CD4-positive, alpha-beta T cell treated with Interferon gamma for 1 hour (primary cell): ENCODE results near the gene ERC1.

Source experiments
- DNase-seq: peaks from one replicate; pipeline ENCODE4 v3.0.0-alpha.2; 2020

The ERC1 gene

GRCh38 chr12:990661-991349 lies at the start of gene ERC1:
Gene ERC1, plus strand, starts transcription at chr12:991223. Its CDS starts 36,681 bp downstream, at chr12:1027904.
- peak; percentile 80 for DNase-seq

GRCh38 chr12:943051-943450 lies 48.0 kb upstream of the ERC1 start:
- DNase-seq, result no peak

- DNase-seq, result no peak
Measured at GRCh38 chr12:944211-944610, 46.8 kb upstream of the ERC1 start.

- DNase-seq, result no peak
Measured at GRCh38 chr12:946212-946611, 44.8 kb upstream of the ERC1 start.

GRCh38 chr12:946631-947030 lies 44.4 kb upstream of the ERC1 start:
- no peak for DNase-seq

GRCh38 chr12:948238-948637 lies 42.8 kb upstream of the ERC1 start:
- no peak for DNase-seq

DNA sequence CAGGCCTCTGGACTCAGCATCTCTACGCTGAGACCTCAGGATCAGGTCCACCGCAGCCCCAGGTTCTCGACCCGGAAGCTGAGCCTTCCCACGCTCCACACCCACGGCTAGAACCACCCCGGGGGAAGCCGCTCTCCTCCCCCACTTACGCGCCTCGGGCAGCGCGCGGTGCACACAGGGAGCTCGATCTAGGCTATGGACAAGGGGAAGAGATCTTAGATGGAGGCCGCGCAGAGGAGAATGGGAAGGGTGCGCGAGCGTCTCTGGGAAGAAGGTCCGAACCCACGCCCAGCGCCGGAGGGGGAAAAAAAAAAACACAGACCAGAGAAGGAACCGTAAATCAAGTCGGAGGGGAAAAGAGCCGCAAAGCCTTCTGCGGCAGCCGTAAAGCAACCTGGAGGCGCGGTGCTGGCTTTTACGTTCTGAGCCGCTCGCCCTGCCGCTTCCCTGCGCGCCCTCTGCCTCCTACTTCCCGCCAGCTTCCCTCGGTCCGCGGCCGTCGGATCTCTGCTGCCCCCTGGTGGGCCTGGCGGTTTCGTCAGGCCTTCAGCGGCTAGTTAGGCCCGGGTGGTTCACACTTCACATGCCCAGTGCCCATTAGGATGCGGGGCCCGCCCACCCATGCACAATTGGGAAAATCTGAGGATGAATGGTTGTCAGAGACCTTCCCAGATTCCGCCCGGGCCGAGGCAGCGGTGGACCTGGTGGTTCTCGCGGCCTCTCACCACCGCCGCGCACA lies 41.4 kb upstream of the ERC1 start, which contains the start of gene RAD52:
TSS of gene RAD52 (minus strand) at position 242 of the 739 bp plus-strand sequence. CDS start 16,636 bp downstream, outside the sequence.
- DNase-seq, result peak; percentile 98

DNA sequence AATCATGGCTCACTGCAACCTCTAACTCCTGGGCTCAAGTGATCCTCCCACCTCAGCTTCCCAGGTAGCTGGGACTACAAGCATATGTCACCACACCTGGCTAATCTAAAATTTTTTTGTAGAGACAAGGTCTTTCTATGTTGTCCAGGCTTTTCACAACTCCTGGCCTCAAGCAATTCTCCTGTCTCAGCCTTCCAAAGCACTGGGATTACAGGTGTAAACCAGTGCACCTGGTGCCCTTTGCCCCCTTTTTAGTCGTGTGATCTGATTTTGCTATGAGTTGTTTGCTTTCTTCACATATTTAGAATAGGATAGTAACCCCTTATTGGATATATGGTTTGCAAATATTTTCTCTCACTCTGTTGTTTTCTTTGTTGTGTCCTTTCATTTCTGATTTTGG lies 39.8 kb upstream of the ERC1 start:
- DNase-seq, result no peak

DNA sequence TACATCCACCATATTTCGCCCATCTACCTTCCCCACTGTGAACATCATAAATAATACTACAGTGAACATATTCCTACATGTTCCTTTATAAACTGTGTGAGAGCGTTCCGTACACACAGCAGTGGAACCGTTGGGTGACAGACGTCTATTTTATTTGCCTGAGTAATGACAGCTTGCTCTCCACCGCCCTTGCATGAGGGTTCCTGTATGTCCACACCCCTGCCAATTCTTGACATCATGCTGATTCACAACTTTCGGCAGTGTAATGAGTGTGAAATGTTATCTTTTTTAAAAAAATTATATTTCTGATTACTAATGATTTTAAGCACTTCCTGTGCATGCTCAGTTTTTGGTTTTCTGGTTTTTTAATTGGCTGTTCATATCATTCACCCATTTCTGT lies 37.2 kb upstream of the ERC1 start:
- DNase-seq, result no peak

GRCh38 chr12:954741-955140 lies 36.3 kb upstream of the ERC1 start:
- DNase-seq, result no peak

GRCh38 chr12:955939-956338 lies 35.1 kb upstream of the ERC1 start:
- DNase-seq, result no peak

GRCh38 chr12:958588-959123 lies 32.4 kb upstream of the ERC1 start:
- DNase-seq, result no peak

DNA sequence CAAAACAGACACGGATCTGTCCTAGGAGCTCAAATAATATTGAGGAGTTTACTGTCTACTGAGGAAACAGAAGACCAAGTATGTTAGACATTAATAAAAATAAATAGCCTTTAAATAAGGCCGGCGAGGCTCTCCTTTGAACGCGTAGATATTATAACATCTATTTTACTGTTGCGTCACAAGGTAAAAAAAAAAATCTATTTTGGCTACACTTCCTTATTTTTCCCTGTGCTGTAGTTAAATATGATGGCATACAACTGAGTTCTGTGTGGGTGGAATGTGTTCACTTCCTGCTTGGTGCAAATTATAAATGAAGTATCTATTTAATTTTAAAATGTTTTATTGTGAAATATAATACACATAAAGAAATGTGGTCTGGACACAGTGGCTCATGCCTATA lies 24.3 kb upstream of the ERC1 start:
- DNase-seq, result no peak

DNA sequence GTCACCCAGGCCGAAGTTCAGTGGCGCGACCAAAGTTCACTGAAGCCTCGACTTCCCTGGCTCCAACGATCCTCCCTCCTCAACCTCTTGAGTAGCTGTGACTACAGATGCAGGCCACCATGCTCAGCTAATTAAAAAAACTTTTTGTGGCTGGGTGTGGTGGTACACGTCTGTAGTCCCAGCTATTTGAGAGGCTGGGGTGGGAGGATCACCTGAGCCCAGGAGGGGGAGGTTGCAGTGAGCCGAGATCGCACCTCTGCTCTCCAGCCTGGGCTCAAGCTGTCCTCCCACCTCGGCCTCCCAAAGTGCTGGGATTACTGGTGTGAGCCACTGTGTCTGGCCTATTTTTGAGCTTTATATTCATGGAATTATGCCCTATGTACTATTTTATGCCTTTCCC lies 23.4 kb upstream of the ERC1 start:
- no peak for DNase-seq

DNA sequence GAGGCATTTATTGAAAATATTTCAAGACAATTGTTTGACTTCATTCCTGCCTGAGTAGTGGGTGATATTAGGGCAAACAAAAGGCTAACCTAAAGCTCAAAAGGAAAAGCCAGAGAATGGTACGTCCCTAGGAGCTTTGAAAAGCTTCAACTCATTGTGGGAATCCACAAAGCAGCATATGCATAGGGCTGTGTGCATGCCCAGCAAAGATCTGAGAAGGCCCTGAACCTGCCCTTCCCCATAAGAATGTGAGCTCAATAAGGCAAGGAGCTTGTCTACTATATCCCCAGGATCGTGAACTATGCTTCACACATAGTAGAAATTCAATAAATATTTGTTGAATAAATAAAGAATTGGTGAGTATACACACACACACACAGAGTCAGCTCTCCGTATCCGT lies 22.5 kb upstream of the ERC1 start:
- DNase-seq, result no peak

- no peak for DNase-seq
Measured at GRCh38 chr12:969821-970220, 21.2 kb upstream of the ERC1 start.

- DNase-seq, result no peak
Measured at GRCh38 chr12:971991-972390, 19.0 kb upstream of the ERC1 start.

DNA sequence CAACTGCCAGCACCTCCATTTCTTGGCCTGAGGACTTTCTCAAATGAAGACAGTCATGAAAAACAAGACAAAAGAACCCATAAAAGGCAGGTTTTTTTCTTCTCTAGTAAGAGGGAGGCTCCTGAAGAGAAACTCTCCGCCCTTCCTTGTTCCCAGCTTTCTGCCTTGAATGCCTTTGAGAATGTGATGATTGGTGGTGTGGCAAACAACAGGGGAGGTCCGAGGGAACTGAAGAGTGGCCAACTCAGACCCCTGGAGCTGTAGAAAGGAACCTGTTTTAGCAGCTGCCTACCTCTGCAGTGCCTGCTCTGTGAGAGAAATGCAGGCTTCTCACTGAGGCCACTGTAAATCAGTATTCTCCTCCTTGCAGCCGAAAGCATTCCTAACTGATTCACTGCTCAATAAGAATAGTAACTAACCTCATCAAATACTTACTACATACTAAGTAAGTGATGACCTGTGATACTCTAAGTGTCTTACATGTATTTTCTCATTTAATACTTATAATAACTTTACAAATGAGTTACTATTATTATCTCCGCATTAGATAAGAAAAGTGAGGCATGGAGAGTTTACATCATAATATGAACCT lies 16.7 kb upstream of the ERC1 start:
- DNase-seq, result no peak

DNA sequence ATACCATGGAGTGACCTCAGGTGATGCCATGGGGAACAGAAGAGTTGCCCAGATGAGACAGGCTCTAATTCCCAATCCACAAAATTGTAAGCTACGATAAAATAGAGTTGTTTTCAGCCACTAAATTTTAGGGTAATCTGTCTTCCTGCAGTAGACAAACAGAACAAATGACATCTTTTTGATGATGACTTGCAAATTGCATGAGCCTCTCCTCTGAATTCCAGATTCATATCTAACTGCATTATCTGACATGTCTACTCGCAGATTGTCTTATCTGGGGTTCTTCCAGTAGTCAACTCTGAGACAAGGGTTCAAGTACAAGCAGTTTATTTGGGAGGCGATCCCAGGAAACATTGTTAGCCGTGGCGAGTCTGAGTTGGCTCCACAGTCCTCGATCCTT lies 14.4 kb upstream of the ERC1 start:
- no peak for DNase-seq

- DNase-seq, result no peak
Measured at GRCh38 chr12:977156-977555, 13.9 kb upstream of the ERC1 start.

DNA sequence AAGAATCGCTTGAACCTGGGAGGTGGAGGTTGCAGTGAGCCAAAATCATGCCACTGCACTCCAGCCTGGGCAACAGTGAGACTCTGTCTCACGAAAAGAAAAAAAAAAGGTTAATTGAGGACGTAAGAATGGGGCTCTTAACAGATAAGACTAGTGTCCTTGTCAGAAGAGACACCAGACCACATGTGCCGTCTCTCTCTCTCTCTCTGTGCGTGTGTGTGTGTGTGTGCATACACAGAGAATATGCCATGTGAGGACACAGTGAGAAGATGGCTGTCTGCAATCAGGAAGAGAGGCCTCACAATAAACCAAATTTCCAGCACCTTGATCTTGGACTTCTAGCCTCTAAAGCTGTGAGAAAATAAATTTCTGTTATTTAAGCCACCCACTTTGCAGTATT lies 11.7 kb upstream of the ERC1 start:
- no peak for DNase-seq

GRCh38 chr12:981176-981828 lies 9.7 kb upstream of the ERC1 start:
- DNase-seq, result no peak

DNA sequence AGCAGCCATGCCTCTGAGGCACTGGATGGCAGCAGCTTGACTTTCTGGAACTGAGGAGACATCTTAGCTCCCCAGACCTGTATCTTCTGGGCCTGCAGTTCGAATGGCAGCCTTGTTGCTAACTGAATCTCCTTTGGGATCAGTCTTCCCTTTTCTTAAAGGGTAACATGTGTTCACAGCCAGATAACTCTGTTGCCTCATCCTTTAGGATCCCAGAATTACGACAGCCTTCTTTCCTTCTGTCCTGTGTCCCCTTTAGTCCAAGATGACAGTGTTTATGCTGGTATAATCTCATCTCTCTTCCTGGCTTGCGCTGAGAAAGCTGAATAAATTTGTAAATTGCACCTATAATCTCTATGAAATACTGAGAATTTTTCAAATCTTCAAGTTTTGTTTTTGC lies 9.1 kb upstream of the ERC1 start:
- DNase-seq, result no peak
